ENCODE results near the gene NAGK. TPM values are rescaled to one million over a fixed set of nuclear protein-coding genes. Genes with fewer than 3 reads are reported as not detected.
A peak's percentile ranks its signal among the peaks of the same experiment; 100 is the strongest.
"Not testable (repeated sequence)": the region's sequence is repeated elsewhere in the genome, so short reads cannot be mapped to it uniquely, and the experiment has no call there.

NAGK gene
- total RNA-seq, 2 experiments from 2014 or later = 47.5 to 54.7 TPM

GRCh38 chr2:71089475-71089874, 21.0 kb downstream of the NAGK start:
- DNase-seq; H3K36me3 Mint-ChIP-seq; H3K4me1 Mint-ChIP-seq (ENCODE audit: low read depth); H3K27ac Mint-ChIP-seq; intact Hi-C loops (cut with micrococcal nuclease); CTCF ChIA-PET; POLR2A ChIA-PET; H3K4me3 Mint-ChIP-seq; H3K9me3 Mint-ChIP-seq: not testable (repeated sequence)
- peaks cover 35% of the 10 kb centered on the region for H3K27me3 Mint-ChIP-seq

DNA sequence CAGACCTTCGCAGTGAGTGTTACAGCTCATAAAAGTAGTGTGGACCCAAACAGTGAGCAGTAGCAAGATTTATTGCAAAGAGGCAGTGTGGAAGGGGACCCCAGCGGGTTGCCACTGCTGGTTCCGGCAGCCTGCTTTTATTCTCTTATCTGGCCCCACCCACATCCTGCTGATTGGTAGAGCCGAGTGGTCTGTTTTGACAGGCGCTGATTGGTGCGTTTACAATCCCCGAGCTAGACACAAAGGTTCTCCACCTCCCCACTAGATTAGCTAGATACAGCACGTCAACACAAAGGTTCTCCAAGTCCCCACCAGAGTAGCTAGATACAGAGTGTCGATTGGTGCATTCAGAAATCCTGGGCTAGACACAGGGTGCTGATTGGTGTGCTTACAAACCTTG, 23.4 kb downstream of the NAGK start:
- H3K27ac Mint-ChIP-seq; DNase-seq; H3K9me3 Mint-ChIP-seq; intact Hi-C loops (cut with micrococcal nuclease); H3K4me3 Mint-ChIP-seq; POLR2A ChIA-PET; H3K36me3 Mint-ChIP-seq; H3K4me1 Mint-ChIP-seq (ENCODE audit: low read depth): not testable (repeated sequence)
- H3K27me3 Mint-ChIP-seq = peaks cover 28% of the 10 kb centered on the region
- CTCF ChIA-PET = interaction anchor here (2.0 kb wide), 2 partner anchors 9 to 91 kb away, joined by 7 to 9 read pairs; no protein-coding TSS in a partner anchor

GRCh38 chr2:71092491-71093260, 24.2 kb downstream of the NAGK start:
- DNase-seq; POLR2A ChIA-PET; H3K36me3 Mint-ChIP-seq; H3K27ac Mint-ChIP-seq; H3K9me3 Mint-ChIP-seq; H3K4me3 Mint-ChIP-seq; intact Hi-C loops (cut with micrococcal nuclease); H3K4me1 Mint-ChIP-seq (ENCODE audit: low read depth): not testable (repeated sequence)
- CTCF ChIA-PET = interaction anchor here (2.0 kb wide), 2 partner anchors 8 to 91 kb away, joined by 7 to 9 read pairs; no protein-coding TSS in a partner anchor
- H3K27me3 Mint-ChIP-seq = peaks cover 22% of the 10 kb centered on the region

GRCh38 chr2:71100195-71100964, 31.9 kb downstream of the NAGK start:
- Mint-ChIP-seq H3K4me3 (no peak overlapping the region), H3K9me3 (peaks cover under 1% of the 10 kb centered on the region), H3K27me3 (no peaks in the 10 kb centered on the region), H3K36me3 (no peaks in the 10 kb centered on the region), H3K27ac (no peak overlapping the region), H3K4me1 (ENCODE audit: low read depth) (no peaks in the 10 kb centered on the region)
- DNase-seq = peak; percentile 69
- intact Hi-C loops (cut with micrococcal nuclease) = loop anchor here (1.0 kb wide), 1 partner anchor 30 kb away; the partner anchor contains the start of genes MCEE and MPHOSPH10
- POLR2A ChIA-PET = interaction anchor here (0.9 kb wide), 1 partner anchor 31 kb away, joined by 3 read pairs; no protein-coding TSS in a partner anchor
- CTCF ChIA-PET = interaction anchor here (0.5 to 3.2 kb wide), 26 partner anchors 9 to 409 kb away, joined by 3 to 28 read pairs (median 5); partner anchors contain the start of genes MCEE, MPHOSPH10, NAGK and ZNF638

DNA sequence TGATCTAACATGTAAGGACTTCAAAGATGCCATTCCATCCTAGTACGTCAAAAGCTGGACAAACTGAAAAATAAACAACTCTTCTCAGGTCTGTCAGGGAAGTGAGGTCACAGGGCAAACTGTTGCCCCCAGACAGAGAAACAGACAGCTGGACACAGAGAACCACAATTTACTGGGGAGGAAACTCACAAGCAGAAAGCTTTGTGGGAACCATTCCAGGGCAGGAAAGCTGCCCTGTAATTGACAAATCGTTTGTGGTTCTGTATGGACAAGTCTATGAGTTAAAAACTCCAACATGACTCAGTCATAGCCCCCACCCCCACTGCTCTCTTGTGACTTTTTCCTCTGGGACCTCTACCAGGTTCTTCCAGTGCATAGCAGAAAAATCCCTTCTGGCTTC, 33.2 kb downstream of the NAGK start:
- Mint-ChIP-seq H3K36me3 (no peaks in the 10 kb centered on the region), H3K4me3 (no peak overlapping the region), H3K27me3 (no peaks in the 10 kb centered on the region), H3K4me1 (ENCODE audit: low read depth) (no peaks in the 10 kb centered on the region), H3K27ac (no peak overlapping the region), H3K9me3 (peaks cover 5% of the 10 kb centered on the region)
- ChIA-PET POLR2A (no interaction called here), CTCF (interaction anchor here (0.6 to 3.2 kb wide), 8 partner anchors 9 to 408 kb away, joined by 3 to 28 read pairs (median 8); partner anchors contain the start of genes MCEE and MPHOSPH10)
- DNase-seq = no peak
- intact Hi-C loops (cut with micrococcal nuclease) = no loop called here

- CTCF ChIA-PET = interaction anchor here (1.2 to 3.2 kb wide), 2 partner anchors 24 to 27 kb away, joined by 3 to 28 read pairs; partner anchors contain the start of genes MCEE and MPHOSPH10
- POLR2A ChIA-PET = no interaction called here
- Mint-ChIP-seq H3K9me3 (peaks cover 5% of the 10 kb centered on the region), H3K4me3 (no peak overlapping the region), H3K4me1 (ENCODE audit: low read depth) (no peaks in the 10 kb centered on the region), H3K27me3 (no peaks in the 10 kb centered on the region), H3K36me3 (no peaks in the 10 kb centered on the region), H3K27ac (no peak overlapping the region)
- intact Hi-C loops (cut with micrococcal nuclease) = no loop called here
- no peak for DNase-seq
Measured at GRCh38 chr2:71102981-71103681, 34.7 kb downstream of the NAGK start.

DNA sequence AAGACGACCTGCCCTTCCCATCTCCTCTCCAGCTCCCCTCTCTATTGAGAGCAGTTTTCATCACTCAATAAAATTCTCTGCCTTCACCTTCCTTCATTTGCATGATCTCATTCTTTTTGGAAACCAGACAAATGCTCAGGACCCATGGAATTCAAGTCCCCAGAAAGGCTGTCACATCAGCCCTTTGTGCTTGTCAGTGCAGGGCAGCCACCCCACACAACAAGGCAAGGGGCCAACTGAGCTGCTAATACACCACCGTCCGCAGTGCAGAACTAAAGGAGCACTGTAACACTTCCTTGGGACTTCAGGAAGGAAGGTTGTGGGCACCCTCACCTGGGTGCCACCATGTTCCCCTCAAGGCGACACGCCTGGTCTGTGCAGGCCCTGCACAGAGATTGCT, 35.4 kb downstream of the NAGK start:
- Mint-ChIP-seq H3K4me3 (no peak overlapping the region), H3K27me3 (no peaks in the 10 kb centered on the region), H3K9me3 (peaks cover 5% of the 10 kb centered on the region), H3K36me3 (no peaks in the 10 kb centered on the region), H3K27ac (no peak overlapping the region), H3K4me1 (ENCODE audit: low read depth) (no peaks in the 10 kb centered on the region)
- no peak for DNase-seq
- ChIA-PET CTCF (interaction anchor here (1.2 kb wide), 1 partner anchor 23 kb away, joined by 3 read pairs; no protein-coding TSS in a partner anchor), POLR2A (no interaction called here)
- intact Hi-C loops (cut with micrococcal nuclease) = no loop called here

DNA sequence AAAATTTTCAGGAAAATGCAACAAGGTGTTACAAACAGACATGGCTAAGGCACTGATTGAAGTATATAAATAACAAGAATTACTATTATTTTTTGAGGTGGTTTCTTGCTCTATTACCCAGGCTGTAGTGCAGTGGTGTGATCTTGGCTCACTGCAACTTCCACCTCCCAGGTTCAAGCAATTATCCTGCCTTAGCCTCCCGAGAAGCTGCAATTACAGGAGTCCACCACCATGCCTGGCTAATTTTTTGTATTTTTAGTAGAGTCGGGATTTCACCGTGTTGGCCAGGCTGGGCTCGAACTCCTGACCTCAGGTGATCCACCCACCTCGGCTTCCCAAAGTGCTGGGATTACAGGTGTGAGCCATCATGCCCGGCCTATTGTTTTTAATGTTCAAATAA, 38.0 kb downstream of the NAGK start:
- H3K4me3 Mint-ChIP-seq; H3K4me1 Mint-ChIP-seq (ENCODE audit: low read depth); H3K36me3 Mint-ChIP-seq; POLR2A ChIA-PET; CTCF ChIA-PET; H3K9me3 Mint-ChIP-seq; H3K27me3 Mint-ChIP-seq; H3K27ac Mint-ChIP-seq; DNase-seq; intact Hi-C loops (cut with micrococcal nuclease): not testable (repeated sequence)

DNA sequence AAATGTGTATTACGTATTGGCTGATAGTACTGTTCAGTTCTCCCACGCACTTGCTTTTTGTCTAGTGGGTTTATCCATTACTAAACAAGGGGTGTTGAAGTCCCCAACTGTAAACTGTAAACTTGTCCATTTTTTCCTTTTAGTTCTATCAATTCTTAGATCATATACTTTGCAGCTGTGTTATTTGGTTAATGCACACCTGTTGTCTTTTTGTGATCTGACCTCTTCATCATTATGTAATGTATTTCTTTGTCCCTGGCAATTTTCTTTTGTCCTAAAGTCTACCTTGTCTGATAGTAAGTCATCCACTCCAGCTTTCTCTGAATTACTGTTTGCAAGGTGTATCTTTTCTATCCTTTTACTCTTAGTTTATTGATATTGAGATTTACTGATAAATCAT, 39.6 kb downstream of the NAGK start:
- no peaks in the 10 kb centered on the region for H3K27me3 Mint-ChIP-seq
- CTCF ChIA-PET = no interaction called here
- H3K9me3 Mint-ChIP-seq = peaks cover 5% of the 10 kb centered on the region
- no peak overlapping the region for H3K27ac Mint-ChIP-seq
- peaks cover 10% of the 10 kb centered on the region for H3K4me1 Mint-ChIP-seq (ENCODE audit: low read depth)
- H3K36me3 Mint-ChIP-seq = peaks cover 4% of the 10 kb centered on the region
- no peak overlapping the region for H3K4me3 Mint-ChIP-seq
- POLR2A ChIA-PET = no interaction called here
- intact Hi-C loops (cut with micrococcal nuclease) = no loop called here
- no peak for DNase-seq

DNA sequence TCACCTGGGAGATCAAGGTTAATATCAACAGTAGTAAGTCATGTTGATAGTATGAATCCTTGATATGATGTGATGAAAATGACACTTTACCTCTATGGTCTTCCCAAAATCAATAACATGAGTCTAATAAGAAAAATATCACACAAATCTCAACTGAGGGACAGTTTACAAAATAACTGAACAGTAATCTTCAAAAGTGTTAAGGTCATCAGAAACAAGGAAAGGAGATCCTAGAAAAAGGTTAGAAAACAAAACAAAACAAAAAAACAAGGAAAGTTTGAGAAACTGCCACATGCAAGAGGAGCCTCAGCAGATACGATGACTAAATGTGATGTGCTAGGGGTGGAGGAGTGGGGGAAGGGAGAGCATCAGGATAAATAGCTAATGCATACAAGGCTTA, 45.4 kb downstream of the NAGK start:
- Mint-ChIP-seq H3K4me3 (no peak overlapping the region), H3K4me1 (ENCODE audit: low read depth) (peaks cover 13% of the 10 kb centered on the region), H3K27me3 (no peaks in the 10 kb centered on the region), H3K9me3 (no peaks in the 10 kb centered on the region), H3K36me3 (peaks cover 17% of the 10 kb centered on the region), H3K27ac (no peak overlapping the region)
- intact Hi-C loops (cut with micrococcal nuclease) = loop anchor here (2.0 kb wide), 1 partner anchor 31 kb away; no protein-coding TSS in a partner anchor
- DNase-seq = no peak
- ChIA-PET CTCF (interaction anchor here (0.6 to 2.1 kb wide), 2 partner anchors 13 to 1863 kb away, joined by 3 to 8 read pairs; no protein-coding TSS in a partner anchor), POLR2A (no interaction called here)

GRCh38 chr2:71117063-71117462, 48.6 kb downstream of the NAGK start:
- H3K36me3 Mint-ChIP-seq = peaks cover 24% of the 10 kb centered on the region
- H3K4me3 Mint-ChIP-seq = no peak overlapping the region
- H3K27ac Mint-ChIP-seq = no peak overlapping the region
- peaks cover 6% of the 10 kb centered on the region for H3K4me1 Mint-ChIP-seq (ENCODE audit: low read depth)
- intact Hi-C loops (cut with micrococcal nuclease) = no loop called here
- CTCF ChIA-PET = no interaction called here
- no peaks in the 10 kb centered on the region for H3K9me3 Mint-ChIP-seq
- DNase-seq = no peak
- POLR2A ChIA-PET = no interaction called here
- H3K27me3 Mint-ChIP-seq = no peaks in the 10 kb centered on the region

DNA sequence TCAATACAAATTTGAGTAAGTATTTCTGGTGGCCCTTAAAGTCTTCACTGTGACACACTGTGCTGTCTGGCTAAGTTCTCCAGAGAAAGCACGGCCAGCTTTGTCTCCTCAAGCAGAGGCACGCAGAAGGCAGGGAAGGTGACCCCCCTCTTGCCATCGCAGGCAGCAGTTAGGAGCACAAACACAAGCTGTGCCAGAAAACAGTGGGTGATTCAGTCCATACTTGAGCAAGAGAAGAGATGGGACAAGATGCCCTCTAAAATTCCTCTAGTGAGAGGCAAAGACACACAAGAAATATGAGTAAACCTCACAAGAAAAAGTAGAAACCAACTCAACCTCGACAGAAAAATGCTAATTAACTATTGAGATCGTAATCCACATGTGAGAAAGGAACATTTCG, 51.7 kb downstream of the NAGK start:
- Mint-ChIP-seq H3K4me1 (ENCODE audit: low read depth) (peaks cover 3% of the 10 kb centered on the region), H3K27me3 (no peaks in the 10 kb centered on the region), H3K9me3 (no peaks in the 10 kb centered on the region), H3K36me3 (peaks cover 19% of the 10 kb centered on the region), H3K27ac (no peak overlapping the region), H3K4me3 (no peak overlapping the region)
- POLR2A ChIA-PET = interaction anchor here (0.6 kb wide), 1 partner anchor 18 kb away, joined by 3 read pairs; no protein-coding TSS in a partner anchor
- CTCF ChIA-PET = interaction anchor here (0.5 to 1.3 kb wide), 2 partner anchors 19 to 175 kb away, joined by 3 read pairs; no protein-coding TSS in a partner anchor
- DNase-seq = no peak
- intact Hi-C loops (cut with micrococcal nuclease) = no loop called here
